Fibroblast of the aortic adventitia (primary cell): ENCODE data around the gene ARMC9. TPM values are rescaled to one million over a fixed set of nuclear protein-coding genes. Genes with fewer than 3 reads are reported as not detected.

Experiments used
- DNase-seq: peaks from one replicate; pipeline ENCODE4 v3.0.0-alpha.2; 2010; ENCODE audit warnings: low read depth
- H3K4me3 ChIP-seq: 2 replicates; pipeline ENCODE4 v1.5.1; 2011; ENCODE audit warnings: low read depth, mild to moderate bottlenecking, control low read depth, low read length, moderate library complexity
- total RNA-seq: library from RNA; depleted of rRNA; stranded (reverse); fragments of >200 nt; gene quantifications from 2 replicates; pipeline ENCODE4 v1.2.3, GENCODE V29; 2012; ENCODE audit warnings: low replicate concordance
- TF ChIP-seq, protein P1 (sequence below): IDR thresholded peaks from 2 replicates; pipeline ENCODE4 v1.5.1; 2011; ENCODE audit warnings: mild to moderate bottlenecking, low read length, control low read depth, inconsistent platforms; ENCODE audit not compliant: insufficient read depth

The ARMC9 gene
- total RNA-seq, 1 donor = 94.4 TPM

DNA sequence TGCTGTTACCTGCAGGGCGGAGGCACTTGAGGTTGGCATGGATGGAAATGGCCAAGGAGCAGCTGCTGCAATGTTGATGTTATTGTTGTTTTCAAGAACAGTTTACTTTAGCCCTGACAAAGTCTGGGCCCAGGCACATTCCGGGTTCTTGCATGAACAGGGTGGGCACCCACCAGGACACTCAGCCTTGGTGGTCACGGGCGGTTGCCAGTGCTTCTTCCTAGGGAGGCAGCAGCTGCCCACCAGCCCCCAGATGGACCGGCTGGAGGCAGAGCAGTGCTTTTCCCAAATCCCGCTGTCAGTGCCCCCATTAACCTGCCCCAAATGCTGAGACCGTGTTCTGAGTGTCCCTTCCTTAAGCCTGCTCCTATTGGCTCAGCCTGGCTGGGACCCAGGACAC, 158.6 kb downstream of the ARMC9 start:
- TF ChIP-seq, protein P1, sequence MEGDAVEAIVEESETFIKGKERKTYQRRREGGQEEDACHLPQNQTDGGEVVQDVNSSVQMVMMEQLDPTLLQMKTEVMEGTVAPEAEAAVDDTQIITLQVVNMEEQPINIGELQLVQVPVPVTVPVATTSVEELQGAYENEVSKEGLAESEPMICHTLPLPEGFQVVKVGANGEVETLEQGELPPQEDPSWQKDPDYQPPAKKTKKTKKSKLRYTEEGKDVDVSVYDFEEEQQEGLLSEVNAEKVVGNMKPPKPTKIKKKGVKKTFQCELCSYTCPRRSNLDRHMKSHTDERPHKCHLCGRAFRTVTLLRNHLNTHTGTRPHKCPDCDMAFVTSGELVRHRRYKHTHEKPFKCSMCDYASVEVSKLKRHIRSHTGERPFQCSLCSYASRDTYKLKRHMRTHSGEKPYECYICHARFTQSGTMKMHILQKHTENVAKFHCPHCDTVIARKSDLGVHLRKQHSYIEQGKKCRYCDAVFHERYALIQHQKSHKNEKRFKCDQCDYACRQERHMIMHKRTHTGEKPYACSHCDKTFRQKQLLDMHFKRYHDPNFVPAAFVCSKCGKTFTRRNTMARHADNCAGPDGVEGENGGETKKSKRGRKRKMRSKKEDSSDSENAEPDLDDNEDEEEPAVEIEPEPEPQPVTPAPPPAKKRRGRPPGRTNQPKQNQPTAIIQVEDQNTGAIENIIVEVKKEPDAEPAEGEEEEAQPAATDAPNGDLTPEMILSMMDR = no peak
- no peak overlapping the region for H3K4me3 ChIP-seq
- DNase-seq = no peak

DNA sequence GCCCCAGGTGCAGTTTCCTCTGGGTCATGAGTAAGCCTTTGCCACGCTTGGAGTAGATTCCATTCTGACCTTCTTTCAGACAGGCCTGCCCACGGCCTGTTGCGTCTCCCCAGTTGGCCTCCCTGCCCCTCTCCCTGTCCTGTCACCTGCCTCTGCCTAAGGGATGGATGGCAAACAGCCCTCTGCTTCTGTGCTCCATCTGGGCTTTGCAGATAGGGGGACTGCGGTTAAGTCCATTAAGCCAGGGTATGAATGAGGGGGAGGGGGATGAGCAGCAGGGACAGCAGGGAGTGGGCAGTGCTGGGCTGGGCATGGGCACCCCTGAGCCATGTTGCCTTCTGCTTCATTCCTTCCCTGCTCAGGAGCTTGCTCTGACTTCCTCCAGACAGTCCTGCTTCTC, 159.5 kb downstream of the ARMC9 start:
- no peak for DNase-seq
- H3K4me3 ChIP-seq = no peak overlapping the region
- TF ChIP-seq, protein P1 = no peak

DNA sequence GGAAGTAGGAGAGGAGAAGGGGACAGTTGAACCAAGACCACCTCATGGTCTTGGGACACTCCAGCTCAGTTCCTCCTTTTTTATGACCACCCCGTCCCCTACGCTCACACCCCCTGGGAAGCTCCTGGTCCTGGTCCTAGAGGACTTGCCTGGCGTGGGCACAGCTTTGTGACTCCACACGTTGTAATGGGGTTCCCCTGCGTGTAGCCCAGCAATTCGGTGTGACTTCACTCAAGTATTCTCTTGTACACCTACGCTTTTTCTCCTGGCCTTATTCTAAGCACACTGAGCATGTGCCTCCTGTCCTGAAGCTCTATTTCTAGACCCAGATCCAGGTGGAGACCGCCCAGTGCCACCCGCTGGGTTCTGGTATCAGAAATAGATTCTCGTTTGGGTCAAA, 161.0 kb downstream of the ARMC9 start:
- TF ChIP-seq, protein P1 = no peak
- H3K4me3 ChIP-seq = no peak overlapping the region
- DNase-seq = no peak

DNA sequence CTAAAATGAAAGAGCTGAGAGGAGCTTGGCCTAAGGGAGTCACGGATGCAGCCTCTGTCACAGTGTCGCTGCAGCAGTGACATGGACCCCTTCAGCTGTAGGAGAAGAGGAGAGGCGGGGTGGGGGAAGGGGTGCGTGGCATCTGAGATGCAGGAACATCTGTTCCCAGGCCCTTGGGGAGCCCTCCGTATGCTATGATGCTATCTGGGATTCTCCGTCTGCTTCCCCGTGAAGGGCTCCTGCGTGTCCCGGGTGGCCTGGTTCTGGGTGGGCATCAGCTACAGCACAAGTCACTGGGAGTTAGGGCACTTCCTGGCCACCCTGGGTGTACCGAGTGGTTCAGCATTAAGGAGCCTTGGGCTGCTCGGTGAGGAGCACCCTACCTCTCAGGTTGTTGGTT, 161.5 kb downstream of the ARMC9 start:
- DNase-seq = no peak
- no peak overlapping the region for H3K4me3 ChIP-seq
- TF ChIP-seq, protein P1 = no peak

DNA sequence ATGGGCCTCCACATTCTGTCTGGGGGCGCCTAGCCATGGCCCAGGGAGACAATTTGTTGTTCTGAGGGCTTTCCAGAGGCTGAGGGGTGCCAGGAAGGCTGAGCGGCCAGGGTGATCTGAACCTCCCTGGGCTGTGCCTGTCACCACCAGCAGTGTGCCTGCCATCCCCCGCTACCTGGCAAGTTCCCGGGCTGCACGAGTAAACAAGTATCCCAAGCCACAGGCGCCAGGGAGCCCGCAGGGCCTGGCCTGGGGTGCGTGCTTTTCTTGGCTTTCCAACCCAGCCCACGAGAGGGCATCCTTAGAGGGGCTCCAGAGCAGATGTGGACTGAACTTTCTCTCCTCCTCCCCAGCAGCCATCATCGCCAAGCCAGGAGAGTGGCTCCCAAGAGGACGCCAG, 162.0 kb downstream of the ARMC9 start:
- TF ChIP-seq, protein P1 = no peak
- no peak for DNase-seq
- H3K4me3 ChIP-seq = no peak overlapping the region

DNA sequence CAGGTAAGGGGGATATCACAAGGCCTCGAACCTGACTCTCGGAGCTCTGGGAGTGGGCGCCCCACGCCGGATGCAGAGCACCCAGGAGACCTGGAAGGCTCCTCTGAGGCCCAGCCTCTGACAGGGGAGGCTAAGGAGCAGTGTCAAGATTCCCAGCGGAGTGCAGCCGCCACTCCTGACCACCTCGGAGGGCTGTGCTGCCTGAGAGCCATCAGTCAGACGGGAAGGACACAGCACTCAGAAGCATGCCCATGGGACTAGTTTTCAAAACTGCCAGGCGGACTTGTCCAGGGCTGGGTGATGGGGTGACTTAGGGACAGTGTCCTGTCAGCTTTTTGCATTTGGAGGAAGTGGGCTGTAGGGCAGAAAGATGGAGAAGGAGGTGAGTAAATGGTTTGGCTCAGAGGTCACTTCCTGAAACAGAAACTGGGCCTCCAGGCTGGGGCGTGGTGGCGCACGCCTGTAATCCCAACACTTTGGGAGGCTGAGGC, 162.5 kb downstream of the ARMC9 start:
- TF ChIP-seq, protein P1 = no peak
- no peak for DNase-seq
- no peak overlapping the region for H3K4me3 ChIP-seq
